Mononuclear cell (primary cell): Measurements from ENCODE around the gene ZNF672. TPM values are rescaled to one million over a fixed set of nuclear protein-coding genes. Genes with fewer than 3 reads are reported as not detected.
A peak's percentile ranks its signal among the peaks of the same experiment; 100 is the strongest.
"Not testable (repeated sequence)": the region's sequence is repeated elsewhere in the genome, so short reads cannot be mapped to it uniquely, and the experiment has no call there.

Source experiments
- H3K27me3 ChIP-seq: 2 replicates; pipeline ENCODE4 v1.6.0; 2011; ENCODE audit warnings: low read length, control low read depth; ENCODE audit not compliant: insufficient read depth
- H3K4me1 ChIP-seq: 2 replicates; pipeline ENCODE4 v1.5.1; 2011; ENCODE audit warnings: mild to moderate bottlenecking, low read length, control low read depth; ENCODE audit not compliant: insufficient read depth
- H3K4me3 ChIP-seq: 2 replicates; pipeline ENCODE4 v1.5.1; 2011; ENCODE audit warnings: mild to moderate bottlenecking, low read length, moderate library complexity
- H3K9me3 ChIP-seq: 2 replicates; pipeline ENCODE4 v1.5.1; 2011; ENCODE audit warnings: low read depth, mild to moderate bottlenecking, control low read depth, low read length
- total RNA-seq: library from RNA; depleted of rRNA; stranded (reverse); fragments of >200 nt; gene quantifications from one replicate; pipeline ENCODE4 v1.2.3, GENCODE V29; 2012

The ZNF672 gene
- total RNA-seq, 1 donor: 13.1 TPM

GRCh38 chr1:248821101-248821500 is 16.9 kb upstream of the ZNF672 start:
- no peak overlapping the region for H3K4me3 ChIP-seq

GRCh38 chr1:248821641-248822040 is 16.4 kb upstream of the ZNF672 start:
- Histone ChIP-seq H3K9me3 (no peaks in the 10 kb centered on the region), H3K4me3 (no peak overlapping the region), H3K4me1 (peaks cover 88% of the 10 kb centered on the region), H3K27me3 (no peaks in the 10 kb centered on the region)

More at GRCh38 chr1:248821101-248821500, 16.9 kb upstream of the ZNF672 start:
- peaks cover 93% of the 10 kb centered on the region for H3K4me1 ChIP-seq
- no peaks in the 10 kb centered on the region for H3K27me3 ChIP-seq
- no peaks in the 10 kb centered on the region for H3K9me3 ChIP-seq

GRCh38 chr1:248822148-248823032 is 15.6 kb upstream of the ZNF672 start:
- Histone ChIP-seq H3K4me1 (peaks cover 88% of the 10 kb centered on the region), H3K9me3 (no peaks in the 10 kb centered on the region), H3K27me3 (no peaks in the 10 kb centered on the region), H3K4me3 (no peak overlapping the region)

- no peaks in the 10 kb centered on the region for H3K9me3 ChIP-seq
- H3K4me1 ChIP-seq: peaks cover 85% of the 10 kb centered on the region
- H3K4me3 ChIP-seq: no peak overlapping the region
Measured at GRCh38 chr1:248823517-248824001, 14.5 kb upstream of the ZNF672 start.

GRCh38 chr1:248824301-248824700 is 13.7 kb upstream of the ZNF672 start:
- no peaks in the 10 kb centered on the region for H3K27me3 ChIP-seq
- peaks cover 84% of the 10 kb centered on the region for H3K4me1 ChIP-seq
- H3K9me3 ChIP-seq: no peaks in the 10 kb centered on the region
- no peak overlapping the region for H3K4me3 ChIP-seq

More at GRCh38 chr1:248823517-248824001, 14.5 kb upstream of the ZNF672 start:
- H3K27me3 ChIP-seq: no peaks in the 10 kb centered on the region

- Histone ChIP-seq H3K9me3 (no peaks in the 10 kb centered on the region), H3K27me3 (no peaks in the 10 kb centered on the region), H3K4me1 (peaks cover 83% of the 10 kb centered on the region), H3K4me3 (peak overlapping the region; percentile 89)
Measured at GRCh38 chr1:248824701-248825100, 13.3 kb upstream of the ZNF672 start.

GRCh38 chr1:248825136-248825535 is 12.9 kb upstream of the ZNF672 start:
- peak overlapping the region; percentile 89 for H3K4me3 ChIP-seq
- H3K9me3 ChIP-seq: no peaks in the 10 kb centered on the region
- H3K27me3 ChIP-seq: no peaks in the 10 kb centered on the region
- peaks cover 79% of the 10 kb centered on the region for H3K4me1 ChIP-seq

GRCh38 chr1:248825573-248825908 is 12.5 kb upstream of the ZNF672 start:
- no peaks in the 10 kb centered on the region for H3K27me3 ChIP-seq
- peaks cover 75% of the 10 kb centered on the region for H3K4me1 ChIP-seq
- H3K4me3 ChIP-seq: peak overlapping the region; percentile 89
- no peaks in the 10 kb centered on the region for H3K9me3 ChIP-seq

- H3K4me3 ChIP-seq: peak within 1 kb of the TSS; percentile 89
- H3K4me1 ChIP-seq: peaks cover 69% of the 10 kb centered on the region
- no peaks in the 10 kb centered on the region for H3K9me3 ChIP-seq
- H3K27me3 ChIP-seq: no peaks in the 10 kb centered on the region
Measured at GRCh38 chr1:248825909-248826760, 11.9 kb upstream of the ZNF672 start, which contains the start of gene SH3BP5L. SH3BP5L (minus strand) TSS chr1:248825915; CDS start chr1:248824935, 980 bp downstream.

GRCh38 chr1:248828845-248829244 is 9.2 kb upstream of the ZNF672 start:
- no peak overlapping the region for H3K4me3 ChIP-seq

GRCh38 chr1:248830718-248831017 is 7.4 kb upstream of the ZNF672 start:
- not testable (repeated sequence) for H3K27me3 ChIP-seq, H3K4me3 ChIP-seq, H3K9me3 ChIP-seq
- H3K4me1 ChIP-seq: peaks cover 33% of the 10 kb centered on the region

More at GRCh38 chr1:248828845-248829244, 9.2 kb upstream of the ZNF672 start:
- H3K9me3 ChIP-seq: no peaks in the 10 kb centered on the region
- H3K4me1 ChIP-seq: peaks cover 42% of the 10 kb centered on the region
- no peaks in the 10 kb centered on the region for H3K27me3 ChIP-seq

GRCh38 chr1:248831842-248832241 is 6.2 kb upstream of the ZNF672 start:
- H3K27me3 ChIP-seq: no peaks in the 10 kb centered on the region
- no peak overlapping the region for H3K4me3 ChIP-seq
- peaks cover 30% of the 10 kb centered on the region for H3K4me1 ChIP-seq
- H3K9me3 ChIP-seq: no peaks in the 10 kb centered on the region

GRCh38 chr1:248834343-248834940 is 3.6 kb upstream of the ZNF672 start:
- Histone ChIP-seq H3K4me3 (no peak overlapping the region), H3K9me3 (no peaks in the 10 kb centered on the region), H3K27me3 (no peaks in the 10 kb centered on the region), H3K4me1 (peaks cover 23% of the 10 kb centered on the region)

- Histone ChIP-seq H3K27me3 (no peaks in the 10 kb centered on the region), H3K4me3 (peak overlapping the region; percentile 76), H3K9me3 (no peaks in the 10 kb centered on the region), H3K4me1 (peaks cover 43% of the 10 kb centered on the region)
Measured at GRCh38 chr1:248837045-248837780, 811 bp upstream of the ZNF672 start.
